Left lung (tissue), 10 donors: ENCODE results near the gene ITGB4. TPM values are rescaled to one million over a fixed set of nuclear protein-coding genes. Genes with fewer than 3 reads are reported as not detected.

Source experiments
- ATAC-seq: fragments of 200-7000 bp; cut with Tn5 transposase; one replicate; pipeline ENCODE4 v1.9.1; 2020; ENCODE audit warnings: moderate library complexity
- DNase-seq, 4 donors: peaks; one replicate each; pipeline ENCODE4 v3.0.0-alpha.2; 2013 to 2020
- H3K27ac ChIP-seq, 2 donors: fragments of 200-600 bp; sonication (generic) in 1 of 2; one replicate each; pipeline versions ENCODE4 v1.5.0 to v1.8.0; 2020 to 2021
- H3K27me3 ChIP-seq, 2 donors: fragments of 200-600 bp; sonication (generic) in 1 of 2; one replicate each; pipeline versions ENCODE4 v1.5.0 to v1.8.0; 2020 to 2021
- H3K36me3 ChIP-seq, 2 donors: fragments of 200-600 bp; sonication (generic) in 1 of 2; one replicate each; pipeline versions ENCODE4 v1.5.0 to v1.8.0; 2020 to 2021
- H3K4me1 ChIP-seq, 2 donors: fragments of 200-600 bp; one replicate each; pipeline ENCODE4 v1.8.0; 2021
- H3K4me3 ChIP-seq, 2 donors: fragments of 200-600 bp; sonication (generic) in 1 of 2; one replicate each; pipeline versions ENCODE4 v1.5.0 to v1.8.0; 2020 to 2021; ENCODE audit warnings: mild to moderate bottlenecking in 1 of 2
- H3K9me3 ChIP-seq, 2 donors: fragments of 200-600 bp; sonication (generic) in 1 of 2; one replicate each; pipeline versions ENCODE4 v1.5.0 to v1.8.0; 2020 to 2021
- CTCF ChIP-seq, 2 donors: fragments of 200-600 bp; sonication (generic) in 1 of 2; IDR thresholded peaks; one replicate each; pipeline versions ENCODE4 v1.5.0 to v1.8.0; 2021; ENCODE audit warnings: antibody characterized with exemption in 2 of 2
- intact Hi-C, 2 donors: fragments of 100-400 bp; cut with DNase I; formaldehyde crosslinking; loops; one replicate each; pipeline versions ENCODE4 v1.11.2 to v1.14.2; 2022
- polyA plus RNA-seq, 6 donors: library from polyadenylated mRNA; unstranded; fragments of 120-200 nt; gene quantifications; one replicate each; pipeline ENCODE4 v1.2.1, GENCODE V29; 2013; ENCODE audit not compliant: insufficient read length in 6 of 6
- total RNA-seq, 2 donors: library from RNA; stranded (reverse); fragmentation: NEBNext Ultra II Directional; extraction: Animal tissue kit (Norgen Biotek cat#: 25700); gene quantifications; one replicate each; pipeline ENCODE4 v1.2.1, GENCODE V29; 2021
- donor health status: DM: no; HTN: yes; CAD: no.
- donor health status: DM: no; HTN: no; CAD: no.

ITGB4 gene
- total and polyA plus RNA-seq, 8 donors: 4.6 to 54.8 (median 9.5) TPM

DNA sequence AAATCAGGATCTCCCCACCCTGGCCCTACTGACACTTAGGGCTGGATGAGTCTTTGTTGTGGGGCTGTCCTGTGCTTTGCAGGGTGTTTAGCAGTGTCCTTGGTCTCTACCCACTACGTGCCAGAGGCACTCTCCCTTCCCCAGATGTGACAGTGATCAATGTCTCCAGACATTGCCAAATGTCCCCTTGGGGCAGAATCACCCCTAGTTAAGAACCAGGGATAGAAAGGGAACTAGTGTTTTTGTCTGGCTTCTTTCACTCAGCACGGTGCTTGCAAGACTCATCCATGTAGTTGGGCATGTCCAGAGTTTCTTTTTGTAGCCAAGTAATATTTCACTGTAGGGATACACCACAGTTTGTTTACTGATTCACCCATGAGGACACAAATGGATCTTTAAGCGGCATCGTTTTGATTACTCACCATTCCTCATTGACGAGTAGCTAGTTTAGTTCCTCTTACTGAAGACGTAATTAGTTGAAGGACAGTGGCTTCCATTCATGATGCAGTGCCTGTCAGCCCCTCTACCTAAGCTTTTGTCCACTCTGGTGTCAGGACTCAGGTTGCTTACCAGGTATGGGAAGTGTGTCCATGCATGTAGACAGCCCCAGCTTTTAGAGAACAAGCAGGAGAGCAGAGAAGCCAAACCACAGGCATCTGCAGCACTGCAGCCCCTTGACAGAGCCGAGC is 26.0 kb upstream of the ITGB4 start:
- Histone ChIP-seq H3K36me3 (peaks cover 0 to 91% of the 10 kb centered on the region in 2 donors), H3K9me3 (no peaks in the 10 kb centered on the region), H3K27ac (no peak overlapping the region), H3K27me3 (no peaks in the 10 kb centered on the region), H3K4me3 (no peak overlapping the region), H3K4me1 (peaks cover 17 to 61% of the 10 kb centered on the region in 2 donors)
- ATAC-seq: no peak
- DNase-seq: no peak
- TF ChIP-seq CTCF (IDR thresholded peaks at IDR 0.05): no peak
- intact Hi-C loops: no loop called here

GRCh38 chr17:75695830-75696271 is 25.4 kb upstream of the ITGB4 start:
- intact Hi-C loops: no loop called here
- DNase-seq (no peak), ATAC-seq (no peak)
- Histone ChIP-seq H3K9me3 (no peaks in the 10 kb centered on the region), H3K36me3 (peaks cover 0 to 91% of the 10 kb centered on the region in 2 donors), H3K27me3 (no peaks in the 10 kb centered on the region), H3K4me3 (no peak overlapping the region), H3K27ac (no peak overlapping the region), H3K4me1 (peaks cover 17 to 57% of the 10 kb centered on the region in 2 donors)
- no peak for TF ChIP-seq CTCF (IDR thresholded peaks at IDR 0.05)

DNA sequence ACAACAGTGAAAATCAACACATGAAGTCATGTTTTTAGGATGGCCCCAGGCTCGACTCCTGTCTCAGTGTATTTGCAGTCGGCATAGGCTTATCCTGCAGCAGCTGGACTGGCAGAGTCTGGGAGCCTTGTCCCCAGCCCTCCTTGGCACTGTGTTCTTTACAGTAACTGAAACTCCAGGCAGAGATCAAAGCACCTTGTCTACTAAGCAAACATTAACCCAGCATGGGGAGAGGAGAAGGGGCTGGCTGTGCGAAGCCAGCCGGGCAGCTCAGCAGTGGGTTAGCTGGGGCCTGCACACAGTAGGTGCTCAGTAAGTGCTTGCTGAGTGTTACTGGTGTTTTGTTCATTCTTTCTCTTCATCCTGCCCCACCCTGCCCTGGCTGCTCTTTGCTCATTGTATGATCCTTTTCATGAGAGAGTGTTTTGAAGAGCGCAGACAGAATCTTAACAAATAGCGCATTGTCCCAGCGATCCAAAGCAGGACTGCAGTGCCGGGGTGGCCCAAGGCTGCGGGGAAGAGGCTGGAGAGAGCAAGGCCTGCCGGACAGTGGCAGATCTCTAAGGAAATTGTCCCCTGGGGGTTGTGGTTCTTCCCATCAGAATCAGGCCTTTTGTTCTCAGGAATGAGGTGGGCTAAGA is 23.5 kb upstream of the ITGB4 start:
- Histone ChIP-seq H3K36me3 (peaks cover 0 to 93% of the 10 kb centered on the region in 2 donors), H3K9me3 (no peaks in the 10 kb centered on the region), H3K27ac (peak overlapping the region; percentile 63 to 75), H3K4me3 (no peak overlapping the region), H3K4me1 (peaks cover 17 to 60% of the 10 kb centered on the region in 2 donors), H3K27me3 (no peaks in the 10 kb centered on the region)
- TF ChIP-seq CTCF (IDR thresholded peaks at IDR 0.05): no peak
- ATAC-seq: peak; percentile 59
- intact Hi-C loops: no loop called here
- DNase-seq: peak in 1 of 4 donors; percentile 36

GRCh38 chr17:75698659-75699058 is 22.6 kb upstream of the ITGB4 start:
- no peaks in the 10 kb centered on the region for H3K27me3 ChIP-seq
- DNase-seq (no peak), ATAC-seq (no peak)
- intact Hi-C loops: no loop called here
- no peak for TF ChIP-seq CTCF (IDR thresholded peaks at IDR 0.05)
- H3K27ac ChIP-seq: peak overlapping the region in 1 of 2 donors; percentile 75
- H3K4me3 ChIP-seq: no peak overlapping the region
- peaks cover 11 to 54% of the 10 kb centered on the region in 2 donors for H3K4me1 ChIP-seq
- no peaks in the 10 kb centered on the region for H3K9me3 ChIP-seq
- H3K36me3 ChIP-seq: peaks cover 0 to 93% of the 10 kb centered on the region in 2 donors

DNA sequence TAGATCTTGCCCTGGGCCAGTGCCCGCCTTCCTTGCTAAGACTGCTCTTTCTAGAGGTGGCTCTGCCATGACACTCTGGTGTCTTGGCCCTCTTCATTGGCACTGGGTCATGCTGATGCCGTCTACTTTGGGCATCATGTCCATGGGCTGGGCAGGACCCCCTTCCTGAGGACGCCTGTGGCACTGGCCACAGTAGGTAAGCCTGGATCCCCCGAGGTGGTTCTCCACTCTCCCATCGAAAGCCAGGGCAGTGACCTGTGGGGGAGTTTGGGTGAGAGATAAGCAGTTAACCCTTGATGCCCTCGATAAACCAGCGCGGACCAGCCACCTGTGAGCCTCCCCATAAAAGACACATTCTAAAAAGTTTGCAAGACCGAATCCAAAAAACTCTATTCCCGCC is 20.0 kb upstream of the ITGB4 start:
- H3K36me3 ChIP-seq: peaks cover 0 to 93% of the 10 kb centered on the region in 2 donors
- H3K27ac ChIP-seq: peak overlapping the region; percentile 16 to 75
- intact Hi-C loops: no loop called here

More for the DNA sequence above, 20.0 kb upstream of the ITGB4 start:
- Histone ChIP-seq H3K27me3 (no peaks in the 10 kb centered on the region), H3K4me3 (no peak overlapping the region), H3K9me3 (no peaks in the 10 kb centered on the region), H3K4me1 (peaks cover 11 to 45% of the 10 kb centered on the region in 2 donors)
- no peak for DNase-seq
- no peak for TF ChIP-seq CTCF (IDR thresholded peaks at IDR 0.05)
- ATAC-seq: no peak
